A549 treated with AZD9567 at 1 μM for 4 hours (cell line): ENCODE results near the gene PCYT1A. TPM values are rescaled to one million over a fixed set of nuclear protein-coding genes. Genes with fewer than 3 reads are reported as not detected.

ENCODE experiments used
- total RNA-seq: library from RNA; stranded (reverse); fragments of 200-300 nt; extraction: Qiagen RNA extraction; gene quantifications from 5 replicates; pipeline ENCODE4 v1.2.3, GENCODE V29; 2022; ENCODE audit not compliant: insufficient read depth

PCYT1A gene
- total RNA-seq, result 29.5 to 48.7 TPM (median 35.0 TPM) in 5 replicates

GRCh38 chr3:196287440-196288140 is at the start of gene PCYT1A:
Gene PCYT1A (minus strand): TSS chr3:196287726. CDS start chr3:196270531, 17,195 bp downstream.

DNA sequence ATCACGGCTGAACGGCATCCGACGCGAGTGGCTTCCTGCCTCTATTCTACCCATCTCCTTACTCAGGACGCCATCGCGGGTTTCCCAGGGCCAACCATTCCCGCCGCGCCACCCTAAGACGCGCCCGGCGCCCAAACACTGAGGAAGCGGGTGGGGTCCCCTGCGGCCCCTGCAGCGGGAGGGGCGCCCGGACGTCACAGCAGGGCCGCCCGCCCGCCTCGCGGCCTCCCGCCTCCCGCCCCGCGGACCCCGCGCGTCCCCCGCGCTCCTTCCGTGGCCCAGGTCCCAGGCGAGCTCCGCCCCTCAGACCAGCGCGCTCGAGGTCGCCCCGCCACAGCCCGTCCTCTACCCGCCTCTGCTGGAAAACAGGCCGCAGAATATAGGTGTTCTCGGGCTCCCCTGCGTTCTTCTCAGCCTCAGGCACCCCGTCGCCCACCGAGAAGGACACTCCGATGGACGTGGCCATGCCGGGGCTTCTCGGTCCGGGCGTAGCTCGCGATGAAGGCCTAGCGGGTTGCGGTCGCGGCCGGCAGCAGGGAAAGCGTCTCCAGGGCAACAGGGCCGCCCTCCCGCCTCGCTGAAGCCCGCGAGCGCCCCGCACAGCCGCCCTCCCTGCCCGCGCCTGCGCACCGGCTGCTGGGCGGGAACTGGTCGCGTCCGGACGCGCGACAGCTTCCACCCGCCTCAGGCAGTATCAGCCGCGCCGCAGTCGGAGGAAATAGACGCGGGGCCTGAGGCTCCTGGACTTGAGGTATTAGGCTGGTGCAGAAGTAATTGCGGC is 30.4 kb upstream of the PCYT1A start, which contains the start of gene DYNLT2B:
Gene DYNLT2B, minus strand, starts transcription at position 554 of the 781 bp plus-strand sequence. Its CDS starts 88 bp downstream, at position 466.

GRCh38 chr3:196216089-196216564 is 71.4 kb downstream of the PCYT1A start, which contains the start of gene SLC51A:
Gene SLC51A (plus strand): TSS chr3:196216534. CDS start chr3:196216713, 179 bp downstream.

GRCh38 chr3:196210673-196211556 is 76.6 kb downstream of the PCYT1A start, which contains the start of gene ZDHHC19:
Gene ZDHHC19 (minus strand): TSS chr3:196211400. CDS start chr3:196211315, 85 bp downstream.

Other genes with a start within 250 kb of the PCYT1A start
- gene TFRC, start 205.6 kb downstream of the PCYT1A start, total RNA-seq, result 86.3 to 98.5 TPM (median 92.4 TPM) in 5 replicates
- gene ZDHHC19, start 76.3 kb downstream of the PCYT1A start, total RNA-seq, result 0.11 to 0.34 TPM (median 0.21 TPM) in 4 of 5 replicates, not detected in the other
- not detected in 5 replicates for gene SLC51A, start 71.2 kb downstream of the PCYT1A start, total RNA-seq
- 7.8 to 26.2 TPM (median 25.6 TPM) in 5 replicates for gene DYNLT2B, start 30.5 kb upstream of the PCYT1A start, total RNA-seq
- 7.4 to 10.7 TPM (median 7.9 TPM) in 5 replicates for gene TM4SF19, start 50.7 kb upstream of the PCYT1A start, total RNA-seq
- 6.5 to 11.0 TPM (median 8.7 TPM) in 5 replicates for gene UBXN7, start 144.7 kb upstream of the PCYT1A start, total RNA-seq
- 3.2 to 4.0 TPM (median 3.4 TPM) in 5 replicates for gene RNF168, start 216.0 kb upstream of the PCYT1A start, total RNA-seq
- gene SMCO1, start 227.6 kb upstream of the PCYT1A start, total RNA-seq, result 0.05 TPM in 1 of 5 replicates, not detected in the others